Fibroblast of upper back skin (primary cell): ENCODE results near the gene CNTFR.
A peak's percentile ranks its signal among the peaks of the same experiment; 100 is the strongest.
"Not testable (repeated sequence)": the region's sequence is repeated elsewhere in the genome, so short reads cannot be mapped to it uniquely, and the experiment has no call there.

Experiments
- DNase-seq: peaks from one replicate; pipeline ENCODE4 v3.0.0-alpha.2; 2013

CNTFR gene

DNA sequence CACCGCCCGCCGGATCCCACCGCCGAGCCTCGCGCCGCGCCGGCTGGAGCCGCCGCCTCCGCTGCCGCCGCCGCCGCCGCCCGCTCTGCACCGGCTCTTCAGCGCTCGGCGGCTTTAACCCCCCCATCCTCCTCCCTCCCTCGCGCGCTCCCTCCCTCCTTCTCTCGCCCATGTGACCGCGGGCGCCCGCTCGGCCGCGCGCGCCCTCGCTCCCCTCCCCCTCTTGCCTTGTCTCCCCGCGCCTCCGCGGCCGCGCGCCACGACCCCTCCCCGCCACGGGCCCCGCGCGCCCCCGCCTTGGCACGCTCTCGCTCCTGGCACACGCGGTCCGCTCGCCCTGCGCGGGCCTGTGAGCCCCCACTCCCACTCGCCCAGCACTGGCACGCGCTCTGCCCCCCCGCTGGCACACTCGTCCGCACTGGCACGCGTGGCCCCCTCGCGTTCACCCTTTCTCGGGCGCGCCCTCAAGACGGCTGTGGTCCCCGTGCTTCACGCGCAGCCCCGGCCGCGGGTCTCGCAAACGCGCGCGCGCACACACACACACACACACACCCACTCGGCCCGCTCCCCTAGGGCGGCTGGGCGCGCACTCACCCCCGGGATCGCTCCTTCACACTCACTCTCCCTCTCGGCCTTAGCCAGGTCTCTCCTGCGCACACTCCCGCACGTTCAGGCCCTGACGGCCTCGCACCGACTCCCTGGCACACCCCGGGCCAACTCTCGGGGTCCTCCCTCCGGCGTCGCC, at the start of gene CNTFR:
Gene CNTFR (minus strand): TSS at position 89 of the 745 bp plus-strand sequence. CDS start 20,743 bp downstream, outside the sequence.
- no peak for DNase-seq

DNA sequence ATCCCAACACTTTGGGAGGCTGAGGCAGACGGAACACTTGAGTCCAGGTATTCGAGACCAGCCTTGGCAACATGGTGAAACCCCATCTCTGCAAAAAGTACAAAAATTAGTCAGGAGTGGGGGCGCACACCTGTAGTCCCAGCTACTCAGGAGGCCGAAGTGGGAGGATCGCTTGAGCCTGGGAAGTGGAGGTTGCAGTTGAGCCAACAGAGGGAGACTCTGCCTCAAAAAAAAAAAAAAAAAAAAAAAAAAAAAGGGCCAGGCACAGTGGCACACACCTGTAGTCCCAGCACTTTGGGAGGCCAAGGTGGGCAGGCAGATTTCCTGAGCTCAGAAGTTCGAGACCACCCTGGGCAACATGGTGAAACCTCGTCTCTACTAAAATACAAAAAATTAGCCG, 49.8 kb upstream of the CNTFR start:
- DNase-seq = not testable (repeated sequence)

GRCh38 chr9:34638138-34638445, 48.6 kb upstream of the CNTFR start:
- no peak for DNase-seq

GRCh38 chr9:34637356-34638137, 48.0 kb upstream of the CNTFR start, which contains the start of gene SIGMAR1:
Gene SIGMAR1 (minus strand): TSS chr9:34637787. CDS start chr9:34637697, 90 bp downstream.
- DNase-seq = peak; percentile 91

DNA sequence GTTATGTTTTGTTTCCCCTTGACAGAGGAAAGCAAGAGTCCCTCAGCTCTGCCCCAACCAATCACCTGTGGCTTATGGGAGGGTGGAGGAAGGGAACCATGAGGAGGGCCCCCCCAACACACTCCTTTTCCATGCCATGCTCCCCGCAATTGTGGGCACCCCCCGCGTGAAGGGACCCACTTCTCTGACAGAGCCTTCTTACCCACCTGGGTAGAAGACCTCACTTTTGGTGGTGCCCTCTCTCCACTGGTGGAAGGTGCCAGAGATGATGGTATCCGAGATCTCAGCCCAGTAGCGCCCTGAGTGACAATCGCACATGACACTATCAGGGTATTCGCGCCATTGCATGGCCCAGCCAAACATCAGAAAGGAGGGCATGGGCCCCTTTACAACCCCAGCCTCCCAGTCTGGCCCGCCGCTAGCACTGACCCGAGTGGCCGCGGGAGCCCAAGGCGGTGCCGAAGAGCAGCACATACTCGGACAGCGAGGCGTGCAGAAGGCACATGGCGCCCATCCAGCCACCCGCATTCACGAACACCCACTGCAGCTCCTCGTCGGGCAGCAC, 47.3 kb upstream of the CNTFR start:
- peak; percentile 24 for DNase-seq

GRCh38 chr9:34635556-34635955, 46.0 kb upstream of the CNTFR start:
- DNase-seq = no peak

- no peak for DNase-seq
Measured at GRCh38 chr9:34634551-34635248, 45.2 kb upstream of the CNTFR start.

DNA sequence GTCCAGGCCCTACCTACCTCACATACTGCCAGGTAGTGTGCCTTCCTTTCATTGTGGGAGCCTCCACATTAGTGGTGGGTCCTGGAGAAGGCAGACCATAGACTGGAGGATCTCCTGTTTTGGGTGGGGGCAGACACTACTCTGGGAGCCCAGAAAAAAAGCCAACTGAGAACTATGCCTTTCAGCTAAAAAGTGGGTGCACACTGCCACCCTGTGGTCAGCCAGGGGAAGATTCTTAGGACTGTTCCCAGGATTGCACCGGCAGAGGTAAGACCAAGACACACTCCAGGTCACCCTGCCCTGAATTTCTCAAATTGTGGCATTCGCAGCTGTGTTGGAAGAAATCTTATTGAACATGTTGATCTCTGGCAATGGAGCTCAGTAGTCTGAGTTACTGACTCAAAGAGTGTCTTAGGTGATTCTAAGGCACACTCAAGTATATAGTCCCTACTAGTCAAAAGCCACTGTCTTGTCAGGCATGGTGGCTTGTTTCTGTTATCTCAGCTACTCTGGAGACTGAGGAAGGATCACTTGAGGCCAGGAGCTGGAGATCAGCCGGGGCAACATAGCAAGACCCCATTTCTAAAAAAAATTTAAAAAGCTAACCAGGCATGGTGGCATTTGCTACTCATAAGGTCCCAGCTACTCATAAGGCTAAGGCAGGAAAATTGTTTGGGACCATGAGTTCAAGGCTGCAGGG, 44.5 kb upstream of the CNTFR start:
- DNase-seq = peak; percentile 63

GRCh38 chr9:34633166-34633565, 43.6 kb upstream of the CNTFR start:
- no peak for DNase-seq

DNA sequence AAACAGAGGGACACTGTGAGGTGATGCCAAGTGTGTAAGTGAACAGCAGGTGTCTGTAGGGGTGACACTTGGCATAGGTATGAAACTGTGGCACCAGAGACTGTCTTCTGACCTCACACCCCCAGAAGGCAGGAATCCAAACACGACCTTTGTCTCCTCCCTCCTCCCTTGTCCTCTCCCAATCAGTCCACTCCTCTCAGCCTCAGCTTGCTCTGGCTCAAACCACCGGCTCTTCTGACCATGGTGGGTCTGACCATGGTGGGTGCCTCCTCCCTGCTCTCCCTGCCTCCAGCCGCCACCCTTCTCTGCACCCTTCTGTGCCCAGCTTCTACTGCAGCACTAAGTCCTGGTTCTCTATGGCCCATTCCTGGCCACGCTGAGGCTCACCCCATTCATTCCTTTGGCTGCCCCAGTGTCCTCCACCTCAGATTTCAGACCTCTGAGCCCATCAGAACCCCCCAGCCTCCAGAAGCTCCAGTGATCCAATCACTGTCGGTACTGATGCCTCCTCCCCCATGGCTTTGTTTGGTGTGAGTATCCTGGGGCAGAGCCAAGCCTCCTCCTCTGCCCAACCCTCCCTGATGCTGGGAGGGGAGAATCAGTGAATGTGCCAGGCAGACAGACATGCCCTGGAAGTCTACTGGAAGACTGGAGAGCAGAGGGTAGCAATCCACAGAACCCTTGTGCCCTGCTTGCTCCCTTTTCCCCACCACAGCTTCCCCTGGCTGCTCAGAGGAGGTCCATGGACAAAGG, 41.1 kb upstream of the CNTFR start:
- DNase-seq = no peak

- no peak for DNase-seq
Measured at GRCh38 chr9:34629491-34629808, 39.9 kb upstream of the CNTFR start.

GRCh38 chr9:34628656-34629490, 39.3 kb upstream of the CNTFR start, which contains the start of gene ARID3C:
Gene ARID3C (minus strand): TSS chr9:34629066. CDS start chr9:34628014, 1,052 bp downstream.
- no peak for DNase-seq

DNA sequence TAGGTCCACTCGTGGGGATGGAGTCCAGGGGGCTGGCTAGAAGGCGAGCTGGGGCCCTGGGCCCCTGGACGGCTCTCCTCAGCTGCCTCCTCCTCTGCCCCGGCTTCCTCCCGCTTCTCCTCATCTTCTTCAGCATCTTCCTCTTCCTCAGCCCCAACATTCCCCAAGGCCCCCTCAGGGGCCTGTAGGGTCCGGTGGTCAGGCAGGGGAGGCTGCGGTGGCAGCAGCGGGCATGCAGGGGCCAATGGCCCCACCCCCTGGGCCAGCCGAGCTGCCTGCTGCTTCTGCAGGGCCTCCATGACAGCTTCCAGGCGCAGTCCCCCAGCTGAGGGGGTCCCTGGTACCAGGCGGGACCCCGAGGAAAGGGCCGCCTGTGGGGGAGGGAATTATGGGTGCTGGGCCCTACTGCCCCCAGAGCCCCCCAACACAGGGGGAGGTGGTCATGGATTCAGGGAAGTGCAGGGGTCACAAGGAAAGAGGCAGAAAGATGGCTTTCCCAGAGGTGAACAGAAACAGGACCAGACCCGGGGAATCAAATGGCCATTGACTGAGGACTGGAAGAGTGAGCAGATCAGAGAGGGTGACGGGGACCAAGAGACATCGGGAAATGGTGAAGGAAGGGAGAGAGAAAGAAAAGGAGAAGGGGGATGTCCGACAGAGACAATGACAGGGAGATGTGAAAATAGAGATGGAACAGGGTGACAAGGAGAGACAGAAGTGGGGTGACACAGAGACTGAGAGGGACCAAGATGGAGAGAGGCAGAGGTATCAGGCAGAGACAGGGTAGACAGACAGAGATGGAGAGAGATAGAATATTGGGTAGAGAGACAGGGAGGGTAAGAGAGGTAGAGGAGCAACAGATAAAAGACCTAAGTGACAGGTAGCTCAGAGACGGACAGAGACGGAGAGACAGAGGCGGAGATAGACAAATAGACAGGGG, 38.5 kb upstream of the CNTFR start:
- no peak for DNase-seq

- DNase-seq = no peak
Measured at GRCh38 chr9:34625186-34625486, 35.6 kb upstream of the CNTFR start.

DNA sequence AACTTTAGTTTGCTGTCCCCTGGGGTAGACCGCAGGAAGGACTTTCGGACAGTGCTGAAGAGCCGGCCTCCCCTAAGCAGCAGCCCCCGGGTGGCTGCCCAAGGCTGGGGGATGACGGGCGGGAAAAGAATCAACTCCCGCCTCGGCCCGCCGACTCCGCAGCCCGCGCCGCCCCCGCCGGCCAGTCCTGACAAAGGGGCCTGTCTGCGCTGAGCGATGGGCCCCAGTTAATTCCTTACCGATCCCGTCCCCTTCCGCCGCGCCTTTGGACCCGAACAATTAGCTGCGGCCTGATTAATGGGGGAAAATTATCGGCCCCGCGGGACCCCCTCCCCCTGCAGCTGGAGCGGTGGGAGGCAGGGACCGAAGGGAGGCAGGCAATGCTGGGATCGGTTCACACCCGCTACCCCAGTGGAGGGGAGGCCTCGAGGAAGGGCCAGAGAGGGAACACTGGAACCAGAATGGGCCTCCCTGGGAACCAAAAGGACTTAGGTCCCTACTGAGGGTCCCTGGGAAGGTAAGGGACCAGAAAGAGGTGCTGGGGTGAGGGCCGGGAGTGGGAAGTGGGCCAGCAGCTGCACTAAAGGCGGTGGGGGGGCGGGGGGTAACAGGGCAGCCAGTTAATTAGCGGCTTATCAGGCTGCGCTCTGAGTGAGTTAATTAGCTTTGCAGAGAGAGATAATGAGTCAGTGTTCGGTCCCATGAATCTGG, 35.1 kb upstream of the CNTFR start:
- DNase-seq = no peak

DNA sequence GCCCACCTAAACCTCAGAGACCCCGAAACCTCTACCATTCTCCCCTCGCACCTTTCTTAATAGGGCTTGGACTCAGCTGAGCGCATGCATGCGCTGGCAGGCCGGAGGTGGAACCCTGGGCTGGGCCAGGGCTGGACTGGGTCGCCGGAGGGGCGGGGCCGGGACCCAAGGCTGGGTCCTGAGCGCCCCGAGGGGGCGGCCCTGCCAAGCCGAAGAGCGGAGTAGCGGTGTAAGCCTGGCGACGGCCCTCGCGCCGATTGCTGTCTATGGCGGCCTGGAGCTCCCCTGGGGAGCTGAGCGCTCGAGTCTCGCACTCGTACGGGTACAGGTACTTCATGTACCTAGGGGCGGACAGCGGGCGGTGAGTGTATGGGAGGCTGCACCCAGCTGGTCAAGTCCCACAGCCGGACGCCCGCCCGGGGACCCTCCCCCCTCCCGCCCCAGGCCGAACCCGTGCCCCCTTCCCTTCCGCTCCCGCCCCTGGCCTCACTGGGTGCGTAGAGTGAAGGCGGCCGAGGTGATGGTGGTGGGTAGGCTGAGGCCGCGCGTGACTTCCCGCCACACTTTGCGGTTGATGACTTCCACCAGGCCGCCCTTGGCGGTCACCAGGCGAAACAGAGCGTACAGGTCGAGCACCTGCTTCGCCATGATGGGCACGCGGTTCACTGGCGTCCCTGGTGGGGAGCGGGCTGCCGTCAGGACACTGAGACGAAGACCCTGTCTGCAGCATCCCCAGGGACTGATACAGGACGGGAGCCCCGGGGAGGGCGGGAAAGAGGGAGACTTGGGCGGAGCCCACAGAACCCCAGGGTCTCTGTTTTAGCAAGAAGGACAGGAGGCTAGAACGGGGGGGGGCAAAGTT, 34.1 kb upstream of the CNTFR start:
- DNase-seq = no peak

GRCh38 chr9:34620061-34620994, 30.8 kb upstream of the CNTFR start, which contains the start of gene DCTN3:
Gene DCTN3 (minus strand): TSS chr9:34620495. CDS start chr9:34620464, 31 bp downstream.
- DNase-seq = peak; percentile 95
